ENCODE data around the gene MRPL58. TPM values are rescaled to one million over a fixed set of nuclear protein-coding genes. Genes with fewer than 3 reads are reported as not detected.
"Not testable (repeated sequence)": the region's sequence is repeated elsewhere in the genome, so short reads cannot be mapped to it uniquely, and the experiment has no call there.

MRPL58 gene
- total RNA-seq, 2 donors from 2014 or later = 16.9 TPM; not detected in 1

DNA sequence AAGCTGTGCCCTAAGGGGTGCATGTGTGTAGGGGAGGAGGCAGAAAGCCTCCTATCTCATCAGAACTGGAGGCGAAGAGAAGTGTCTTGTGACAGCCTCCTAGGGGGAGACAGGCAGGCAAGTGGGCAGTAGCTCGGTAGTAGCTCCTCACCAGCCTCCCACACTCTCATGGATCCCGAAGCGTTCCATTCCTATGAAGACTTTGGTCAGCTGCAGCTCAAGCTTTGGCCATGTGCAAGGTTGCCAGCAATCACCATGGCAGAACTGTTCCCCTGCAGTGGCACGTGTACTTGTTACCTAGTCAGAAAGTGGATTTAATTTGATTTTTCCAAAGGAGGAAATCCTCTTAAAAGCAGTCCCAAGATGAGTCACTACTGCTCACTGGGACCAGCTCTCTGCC, 6.7 kb downstream of the MRPL58 start:
- 82 to 90% methylated on average over 5 of the region's 5 CpGs for WGBS, 2 donors
- Histone ChIP-seq H3K36me3 (replicated peaks in 1 of 2; ENCODE audit: insufficient read depth in 1 of 2, low read depth in 2 of 2) (peaks cover 12 to 20% of the 10 kb centered on the region in 2 donors), H3K27ac (no peak overlapping the region)

DNA sequence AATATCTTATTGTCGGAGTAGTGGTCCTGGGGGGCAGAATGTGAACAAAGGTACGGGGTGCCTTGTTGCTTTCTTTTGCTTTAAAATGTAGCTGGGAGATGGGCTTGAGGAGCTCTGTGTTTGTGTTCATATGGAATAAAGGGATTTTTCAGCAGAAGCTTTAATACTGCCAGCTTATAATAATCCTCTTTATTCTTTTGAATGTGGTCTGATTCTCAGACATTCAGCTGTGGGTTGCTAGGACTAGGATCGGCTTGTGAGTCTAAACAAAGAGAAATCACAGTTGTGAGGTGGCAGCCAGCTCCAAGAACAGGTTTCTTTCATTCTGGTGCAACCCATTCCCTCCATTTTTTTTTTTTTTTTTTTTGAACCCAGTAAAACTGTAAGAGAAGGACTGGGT, 7.2 kb downstream of the MRPL58 start:
- intact Hi-C loops (cut with DNase I) = no loop called here
- no peaks in the 10 kb centered on the region for H3K9me3 ChIP-seq
- peaks cover 12 to 20% of the 10 kb centered on the region in 2 donors for H3K36me3 ChIP-seq (replicated peaks in 1 of 2; ENCODE audit: insufficient read depth in 1 of 2, low read depth in 2 of 2)
- ATAC-seq (no peak), DNase-seq (no peak)
- no peaks in the 10 kb centered on the region for H3K27me3 ChIP-seq
- TF ChIP-seq, protein P1, sequence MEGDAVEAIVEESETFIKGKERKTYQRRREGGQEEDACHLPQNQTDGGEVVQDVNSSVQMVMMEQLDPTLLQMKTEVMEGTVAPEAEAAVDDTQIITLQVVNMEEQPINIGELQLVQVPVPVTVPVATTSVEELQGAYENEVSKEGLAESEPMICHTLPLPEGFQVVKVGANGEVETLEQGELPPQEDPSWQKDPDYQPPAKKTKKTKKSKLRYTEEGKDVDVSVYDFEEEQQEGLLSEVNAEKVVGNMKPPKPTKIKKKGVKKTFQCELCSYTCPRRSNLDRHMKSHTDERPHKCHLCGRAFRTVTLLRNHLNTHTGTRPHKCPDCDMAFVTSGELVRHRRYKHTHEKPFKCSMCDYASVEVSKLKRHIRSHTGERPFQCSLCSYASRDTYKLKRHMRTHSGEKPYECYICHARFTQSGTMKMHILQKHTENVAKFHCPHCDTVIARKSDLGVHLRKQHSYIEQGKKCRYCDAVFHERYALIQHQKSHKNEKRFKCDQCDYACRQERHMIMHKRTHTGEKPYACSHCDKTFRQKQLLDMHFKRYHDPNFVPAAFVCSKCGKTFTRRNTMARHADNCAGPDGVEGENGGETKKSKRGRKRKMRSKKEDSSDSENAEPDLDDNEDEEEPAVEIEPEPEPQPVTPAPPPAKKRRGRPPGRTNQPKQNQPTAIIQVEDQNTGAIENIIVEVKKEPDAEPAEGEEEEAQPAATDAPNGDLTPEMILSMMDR (IDR thresholded peaks at IDR 0.05) = no peak
- no peak for TF ChIP-seq POLR2A (IDR thresholded peaks at IDR 0.05)
- no peaks in the 10 kb centered on the region for H3K4me1 ChIP-seq
- WGBS, 2 donors = 88 to 93% methylated on average over 3 of the region's 3 CpGs
- H3K4me3 ChIP-seq = no peak overlapping the region
- no peak overlapping the region for H3K27ac ChIP-seq

More for the DNA sequence above, 6.7 kb downstream of the MRPL58 start:
- Histone ChIP-seq H3K9me3 (no peaks in the 10 kb centered on the region), H3K4me3 (no peak overlapping the region), H3K4me1 (no peaks in the 10 kb centered on the region), H3K27me3 (no peaks in the 10 kb centered on the region)
- no peak for TF ChIP-seq POLR2A (IDR thresholded peaks at IDR 0.05)
- TF ChIP-seq, protein P1 (IDR thresholded peaks at IDR 0.05) = no peak
- intact Hi-C loops (cut with DNase I) = no loop called here
- ATAC-seq (no peak), DNase-seq (no peak)

DNA sequence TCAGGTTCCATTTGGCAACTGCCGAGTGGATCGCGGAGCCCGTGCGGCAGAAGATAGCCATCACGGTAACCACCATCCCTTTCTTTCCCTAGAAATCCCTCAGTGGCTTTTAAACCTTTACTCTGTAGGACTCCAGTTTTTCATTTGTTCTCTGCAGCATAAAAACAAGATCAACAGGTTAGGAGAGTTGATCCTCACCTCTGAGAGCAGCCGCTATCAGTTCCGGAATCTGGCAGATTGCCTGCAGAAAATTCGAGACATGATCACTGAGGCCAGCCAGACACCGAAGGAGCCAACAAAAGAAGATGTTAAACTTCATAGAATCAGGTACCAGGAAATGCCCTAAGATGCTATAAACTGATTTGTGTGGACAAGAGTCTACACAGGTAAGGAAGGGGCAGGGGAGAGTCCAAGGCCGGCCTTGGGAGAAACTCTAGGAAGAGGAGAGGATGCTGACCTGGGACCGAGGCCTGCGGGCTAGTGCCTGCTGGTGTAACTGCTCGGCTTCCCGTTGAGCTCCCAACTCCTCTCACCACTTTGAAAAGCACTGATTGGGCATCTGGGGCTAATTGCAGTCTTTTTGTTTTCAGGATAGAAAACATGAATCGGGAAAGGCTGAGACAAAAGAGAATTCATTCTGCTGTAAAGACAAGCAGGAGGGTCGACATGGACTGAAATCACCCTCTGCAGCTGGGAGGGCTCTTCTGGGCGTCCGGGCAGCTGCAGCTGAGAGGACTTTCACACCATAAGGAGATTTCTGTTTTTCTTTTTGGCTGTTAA, 8.1 kb downstream of the MRPL58 start:
- no peak overlapping the region for H3K4me3 ChIP-seq
- peaks cover 12 to 20% of the 10 kb centered on the region in 2 donors for H3K36me3 ChIP-seq (replicated peaks in 1 of 2; ENCODE audit: insufficient read depth in 1 of 2, low read depth in 2 of 2)
- ATAC-seq (no peak), DNase-seq (no peak)
- no peak overlapping the region for H3K27ac ChIP-seq
- 81 to 88% methylated on average over 18 to 19 of the region's 19 CpGs for WGBS, 2 donors
- intact Hi-C loops (cut with DNase I) = no loop called here
- H3K9me3 ChIP-seq = no peaks in the 10 kb centered on the region
- no peak for TF ChIP-seq POLR2A (IDR thresholded peaks at IDR 0.05)
- TF ChIP-seq, protein P1 (IDR thresholded peaks at IDR 0.05) = no peak
- no peaks in the 10 kb centered on the region for H3K4me1 ChIP-seq
- H3K27me3 ChIP-seq = no peaks in the 10 kb centered on the region

DNA sequence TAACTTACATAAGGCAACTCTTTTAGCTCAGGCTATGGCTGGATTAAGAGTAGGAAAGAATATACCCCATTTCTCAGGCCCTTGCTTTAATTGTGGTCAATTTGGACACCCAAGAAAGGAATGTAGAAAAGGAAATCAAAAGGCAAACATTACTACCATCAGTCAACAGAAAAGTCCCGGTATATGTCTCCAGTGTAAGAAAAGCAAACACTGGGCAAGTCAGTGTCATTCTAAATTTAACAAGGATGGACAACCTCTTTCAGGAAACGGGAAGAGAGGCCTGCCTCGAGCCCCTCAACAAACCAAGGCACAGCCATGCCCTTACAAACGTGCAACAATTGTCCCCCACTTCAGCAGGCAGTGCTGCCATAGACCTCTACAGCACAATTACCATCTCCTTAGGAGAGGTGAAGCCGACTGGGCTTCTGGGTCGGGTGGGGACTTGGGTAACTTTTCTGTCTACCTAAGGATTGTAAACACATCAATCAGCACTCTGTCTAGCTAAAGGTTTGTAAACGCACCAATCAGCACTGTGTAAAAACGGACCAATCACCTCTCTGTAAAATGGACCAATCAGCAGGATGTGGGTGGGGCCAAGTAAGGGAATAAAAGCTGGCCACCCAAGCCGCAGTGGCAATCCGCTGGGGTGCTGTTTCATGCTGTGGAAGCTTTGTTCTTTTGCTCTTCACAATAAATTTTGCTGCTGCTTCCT, 12.4 kb downstream of the MRPL58 start:
- WGBS, 2 donors = 72 to 76% methylated on average over 7 to 10 of the region's 10 CpGs
- intact Hi-C loops (cut with DNase I) = no loop called here
- Histone ChIP-seq H3K27me3 (no peaks in the 10 kb centered on the region), H3K4me3 (no peak overlapping the region), H3K27ac (no peak overlapping the region), H3K4me1 (no peaks in the 10 kb centered on the region), H3K36me3 (replicated peaks in 1 of 2; ENCODE audit: insufficient read depth in 1 of 2, low read depth in 2 of 2) (peaks cover 12 to 18% of the 10 kb centered on the region in 2 donors), H3K9me3 (no peaks in the 10 kb centered on the region)
- ATAC-seq = no peak
- no peak for TF ChIP-seq POLR2A (IDR thresholded peaks at IDR 0.05)
- TF ChIP-seq, protein P1 (IDR thresholded peaks at IDR 0.05) = no peak
- DNase-seq = no peak

DNA sequence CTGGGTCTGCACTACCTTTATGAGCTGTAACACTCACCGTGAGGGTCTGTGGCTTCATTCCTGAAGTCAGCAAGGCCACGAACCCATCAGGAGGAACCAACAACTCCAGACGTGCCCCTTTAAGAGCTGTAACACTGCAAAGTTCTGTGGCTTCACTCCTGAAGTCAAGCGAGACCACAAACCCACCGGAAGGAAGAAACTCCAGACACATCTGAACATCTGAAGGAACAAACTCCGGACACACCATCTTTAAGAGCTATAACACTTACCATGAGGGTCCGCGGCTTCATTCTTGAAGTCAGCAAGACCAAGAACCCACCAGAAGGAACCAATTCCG, 12.9 kb downstream of the MRPL58 start:
- ATAC-seq; intact Hi-C loops (cut with DNase I); H3K27ac ChIP-seq; H3K4me3 ChIP-seq; H3K9me3 ChIP-seq; H3K4me1 ChIP-seq; DNase-seq; H3K27me3 ChIP-seq: not testable (repeated sequence)
- peaks cover 12 to 18% of the 10 kb centered on the region in 2 donors for H3K36me3 ChIP-seq (replicated peaks in 1 of 2; ENCODE audit: insufficient read depth in 1 of 2, low read depth in 2 of 2)
- 78 to 98% methylated on average over 5 to 9 of the region's 9 CpGs for WGBS, 2 donors

DNA sequence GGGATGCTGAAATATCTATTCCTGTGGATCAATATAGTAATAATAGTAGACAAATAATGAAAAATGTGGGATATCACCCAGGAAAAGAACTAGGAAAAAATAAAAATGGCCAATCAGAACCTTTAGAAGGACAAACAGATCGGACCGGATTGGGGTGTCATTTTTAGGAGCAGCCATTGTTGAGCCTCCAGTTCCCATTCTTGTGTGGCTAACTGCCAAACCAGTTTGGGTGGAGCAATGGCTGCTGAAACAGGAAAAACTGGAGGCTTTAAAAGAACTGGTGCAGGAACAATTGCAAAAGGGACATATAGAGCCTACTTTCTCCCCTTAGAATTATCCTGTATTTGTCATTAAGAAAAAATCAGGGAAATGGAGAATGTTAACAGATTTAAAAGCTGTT, 14.2 kb downstream of the MRPL58 start:
- intact Hi-C loops (cut with DNase I); H3K4me1 ChIP-seq; H3K36me3 ChIP-seq (replicated peaks in 1 of 2; ENCODE audit: insufficient read depth in 1 of 2, low read depth in 2 of 2); H3K27ac ChIP-seq; H3K27me3 ChIP-seq; H3K4me3 ChIP-seq; ATAC-seq; H3K9me3 ChIP-seq: not testable (repeated sequence)
- 71 to 86% methylated on average over 2 of the region's 2 CpGs for WGBS, 2 donors
- DNase-seq = peak in 1 of 4 donors; percentile 28

Data from body of pancreas (tissue), 4 donors.